Mesenchymal stem cell (in vitro differentiated cells and primary cell): ENCODE results near the gene FLRT2.

ENCODE experiments used
- DNase-seq: peaks from one replicate; pipeline ENCODE4 v3.0.0-alpha.2; 2013
- H2AFZ ChIP-seq: one replicate; pipeline ENCODE4 v1.6.1; 2013; ENCODE audit warnings: low read depth, mild to moderate bottlenecking, control low read depth, inconsistent platforms, low read length, moderate library complexity
- H2AK5ac ChIP-seq: 2 replicates; pipeline ENCODE4 v1.6.1; 2013; ENCODE audit warnings: low read length, moderate library complexity, mild to moderate bottlenecking, inconsistent platforms; ENCODE audit not compliant: severe bottlenecking
- H2BK120ac ChIP-seq: one replicate; pipeline ENCODE4 v1.6.1; 2013; ENCODE audit warnings: low read depth, mild to moderate bottlenecking, inconsistent platforms, low read length, moderate library complexity
- H2BK12ac ChIP-seq, 2 experiments: one replicate each; pipeline ENCODE4 v1.6.1; 2013; ENCODE audit warnings: inconsistent platforms in 2 of 2, low read length in 2 of 2, mild to moderate bottlenecking in 2 of 2, moderate library complexity in 2 of 2, control low read depth in 1 of 2
- H2BK15ac ChIP-seq: one replicate; pipeline ENCODE4 v1.6.1; 2013; ENCODE audit warnings: mild to moderate bottlenecking, low read depth, inconsistent platforms; ENCODE audit not compliant: poor library complexity, severe bottlenecking
- H2BK5ac ChIP-seq: 2 replicates; pipeline ENCODE4 v1.6.1; 2013; ENCODE audit warnings: low read depth, mild to moderate bottlenecking, low read length, control low read depth, inconsistent platforms; ENCODE audit not compliant: poor library complexity, severe bottlenecking
- H3K14ac ChIP-seq, 2 experiments: one replicate each; pipeline ENCODE4 v1.6.1; 2013; ENCODE audit warnings: inconsistent platforms in 2 of 2, low read length in 2 of 2, control low read depth in 1 of 2, mild to moderate bottlenecking in 1 of 2, moderate library complexity in 1 of 2
- H3K18ac ChIP-seq, 2 experiments: one replicate each; pipeline ENCODE4 v1.6.1; 2013; ENCODE audit warnings: inconsistent platforms in 2 of 2, low read length in 2 of 2, control low read depth in 1 of 2, low read depth in 1 of 2, mild to moderate bottlenecking in 1 of 2
- H3K23ac ChIP-seq, 2 experiments: one replicate each; pipeline ENCODE4 v1.6.1; 2013; ENCODE audit warnings: inconsistent platforms in 2 of 2, low read length in 2 of 2, mild to moderate bottlenecking in 2 of 2, moderate library complexity in 2 of 2, control low read depth in 1 of 2
- H3K27ac ChIP-seq: 2 replicates; pipeline ENCODE4 v1.5.1; 2013; ENCODE audit warnings: mild to moderate bottlenecking, moderate library complexity, low read length, control low read depth, inconsistent platforms; ENCODE audit not compliant: poor library complexity, severe bottlenecking
- H3K27me3 ChIP-seq, 2 experiments: 2 replicates each; pipeline versions ENCODE4 v1.6.1 to v1.7.0; 2013; ENCODE audit warnings: low read length in 2 of 2, mild to moderate bottlenecking in 2 of 2, moderate library complexity in 2 of 2, control low read depth in 1 of 2, inconsistent platforms in 1 of 2; ENCODE audit not compliant: control insufficient read depth in 1 of 2, insufficient read depth in 1 of 2
- H3K36me3 ChIP-seq, 2 experiments: 2 replicates each; pipeline versions ENCODE4 v1.6.1 to v1.7.0; 2013; ENCODE audit warnings: low read length in 2 of 2, control low read depth in 1 of 2, inconsistent platforms in 1 of 2, low read depth in 1 of 2, mild to moderate bottlenecking in 1 of 2; ENCODE audit not compliant: insufficient read depth in 2 of 2, control insufficient read depth in 1 of 2
- H3K4ac ChIP-seq, 2 experiments: one replicate each; pipeline ENCODE4 v1.6.1; 2013; ENCODE audit warnings: inconsistent platforms in 2 of 2, low read length in 2 of 2, mild to moderate bottlenecking in 2 of 2, moderate library complexity in 2 of 2, control low read depth in 1 of 2, low read depth in 1 of 2
- H3K4me1 ChIP-seq: 2 replicates; pipeline ENCODE4 v1.6.1; 2013; ENCODE audit warnings: low read depth, low read length, control low read depth; ENCODE audit not compliant: control insufficient read depth, insufficient read depth
- H3K4me2 ChIP-seq: 2 replicates; pipeline ENCODE4 v1.6.1; 2013; ENCODE audit warnings: low read length, mild to moderate bottlenecking, inconsistent platforms; ENCODE audit not compliant: poor library complexity, severe bottlenecking
- H3K4me3 ChIP-seq, 2 experiments: 2 replicates each; pipeline versions ENCODE4 v1.5.1 to v1.7.0; 2013; ENCODE audit warnings: low read length in 2 of 2, mild to moderate bottlenecking in 2 of 2, control low read depth in 1 of 2, low read depth in 1 of 2; ENCODE audit not compliant: insufficient read depth in 1 of 2
- H3K79me1 ChIP-seq: replicated peaks from 2 replicates; pipeline ENCODE4 v1.6.1; 2013; ENCODE audit warnings: mild to moderate bottlenecking, control low read depth, low read length, inconsistent platforms; ENCODE audit not compliant: poor library complexity, severe bottlenecking
- H3K9ac ChIP-seq: 2 replicates; pipeline ENCODE4 v1.7.0; 2013; ENCODE audit warnings: mild to moderate bottlenecking, low read length, moderate library complexity
- H3K9me3 ChIP-seq: 2 replicates; pipeline ENCODE4 v1.7.0; 2013; ENCODE audit warnings: mild to moderate bottlenecking, low read length; ENCODE audit not compliant: control insufficient read depth
- H4K8ac ChIP-seq: one replicate; pipeline ENCODE4 v1.6.1; 2013; ENCODE audit warnings: inconsistent platforms, mild to moderate bottlenecking, low read length, moderate library complexity
- H4K91ac ChIP-seq: one replicate; pipeline ENCODE4 v1.6.1; 2013; ENCODE audit warnings: mild to moderate bottlenecking, low read length, inconsistent platforms
- WGBS: methylation state at CpG from one replicate; pipeline ENCODE4 v1.1.7; 2013; ENCODE audit warnings: mixed read lengths; 5-methylcytosine and 5-hydroxymethylcytosine counted together

The FLRT2 gene

DNA sequence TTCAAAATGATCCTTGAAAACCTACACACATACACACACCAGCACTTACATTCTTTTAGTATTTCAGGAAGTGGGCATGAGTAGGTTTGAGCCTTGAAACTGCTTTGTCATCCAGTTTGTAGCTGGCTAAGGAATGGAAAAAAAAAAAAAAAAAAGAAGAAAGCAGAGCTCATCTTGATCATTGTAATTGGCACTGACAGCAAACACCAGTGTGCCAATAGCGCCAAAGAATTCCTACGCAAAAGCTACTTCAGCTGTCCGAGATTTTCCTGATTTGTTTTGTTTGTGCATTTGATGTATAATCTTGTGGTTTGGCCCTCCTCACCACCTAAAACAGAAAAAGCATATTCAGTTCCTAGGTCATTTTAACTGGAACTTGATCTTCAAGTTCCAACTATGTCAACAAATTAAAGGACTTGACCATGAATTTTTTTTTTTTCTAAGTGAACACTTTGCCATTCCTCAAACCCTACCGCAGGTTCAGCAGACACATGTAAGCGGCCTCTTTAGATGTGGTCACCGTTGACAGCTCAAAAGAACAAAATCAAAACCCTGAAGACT, 57.3 kb downstream of the FLRT2 start:
- Histone ChIP-seq H3K23ac (no peak overlapping the region), H3K4me1 (peaks cover 3% of the 10 kb centered on the region), H3K9ac (no peak overlapping the region), H3K9me3 (peaks cover 17% of the 10 kb centered on the region), H2BK15ac (no peak overlapping the region), H3K27me3 (no peaks in the 10 kb centered on the region), H2BK5ac (no peak overlapping the region), H2AFZ (no peak overlapping the region), H3K14ac (no peak overlapping the region), H3K4ac (no peak overlapping the region), H2BK12ac (no peak overlapping the region), H3K18ac (peak overlapping the region in 1 of 2 experiments; percentile 62), H3K4me3 (no peak overlapping the region), H3K36me3 (peaks cover 3 to 48% of the 10 kb centered on the region in 2 experiments), H4K91ac (no peak overlapping the region), H4K8ac (no peak overlapping the region), H2AK5ac (no peak overlapping the region), H3K27ac (peak overlapping the region; percentile 51), H3K79me1 (peaks cover 6% of the 10 kb centered on the region), H2BK120ac (no peak overlapping the region), H3K4me2 (peak overlapping the region; percentile 22)
- DNase-seq, result peak; percentile 75
- WGBS, result 54% methylated on average over 6 of the region's 6 CpGs

DNA sequence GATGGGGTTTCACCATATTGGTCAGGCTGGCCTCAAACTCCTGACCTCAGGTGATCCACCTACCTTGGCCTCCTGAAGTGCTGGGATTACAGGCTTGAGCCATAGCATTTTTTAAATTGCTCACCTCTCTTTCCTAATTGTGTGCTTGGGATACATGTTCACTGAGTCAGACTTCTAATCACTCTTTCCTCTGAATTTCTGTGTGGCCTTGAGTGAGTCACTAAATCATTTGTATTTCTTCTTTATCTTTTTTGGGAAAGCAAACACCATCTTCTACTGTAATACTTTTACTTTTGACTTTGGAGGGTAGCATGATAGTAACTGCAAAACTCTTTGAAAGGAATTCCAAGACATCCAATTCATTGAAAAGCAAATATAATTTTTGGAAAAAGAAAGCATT, 60.8 kb downstream of the FLRT2 start:
- Histone ChIP-seq H3K27me3 (no peaks in the 10 kb centered on the region), H3K14ac (no peak overlapping the region), H3K9me3 (peaks cover 17% of the 10 kb centered on the region), H3K9ac (no peak overlapping the region), H3K4me3 (no peak overlapping the region), H4K8ac (no peak overlapping the region), H3K79me1 (peaks cover 4% of the 10 kb centered on the region), H3K4ac (no peak overlapping the region), H2BK5ac (no peak overlapping the region), H2BK12ac (no peak overlapping the region), H2AK5ac (no peak overlapping the region), H3K4me1 (no peaks in the 10 kb centered on the region), H3K18ac (no peak overlapping the region), H3K23ac (no peak overlapping the region), H2BK15ac (no peak overlapping the region), H3K27ac (no peak overlapping the region), H2BK120ac (no peak overlapping the region), H3K4me2 (no peak overlapping the region), H2AFZ (no peak overlapping the region), H4K91ac (no peak overlapping the region), H3K36me3 (peaks cover 0 to 55% of the 10 kb centered on the region in 2 experiments)
- no peak for DNase-seq

DNA sequence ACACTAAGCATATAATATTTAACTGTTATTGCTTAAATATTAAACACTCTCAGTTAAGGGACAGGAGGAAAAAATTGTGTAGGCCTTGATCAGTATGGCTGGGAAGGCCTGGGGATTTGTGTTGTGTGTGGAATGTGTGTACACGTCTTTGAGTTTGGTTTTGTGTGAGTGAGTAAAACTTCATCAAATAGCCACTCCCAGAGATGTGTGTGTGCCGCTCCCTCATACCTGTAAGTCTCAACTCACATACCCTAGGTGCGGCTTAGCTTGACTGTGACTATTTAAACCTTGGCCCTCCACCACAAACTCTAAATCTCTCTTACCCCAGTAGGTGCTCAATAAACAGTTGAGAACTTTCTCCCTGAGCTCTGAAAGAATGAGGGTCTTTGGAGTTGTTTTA, 64.3 kb downstream of the FLRT2 start:
- H2BK5ac ChIP-seq, result no peak overlapping the region
- H2BK12ac ChIP-seq, result no peak overlapping the region
- no peak overlapping the region for H3K14ac ChIP-seq
- peaks cover 4% of the 10 kb centered on the region for H3K79me1 ChIP-seq
- H3K9ac ChIP-seq, result no peak overlapping the region
- H3K36me3 ChIP-seq, result peaks cover 0 to 54% of the 10 kb centered on the region in 2 experiments
- no peak overlapping the region for H3K18ac ChIP-seq
- H3K4ac ChIP-seq, result no peak overlapping the region
- H4K91ac ChIP-seq, result no peak overlapping the region
- no peak overlapping the region for H3K4me2 ChIP-seq
- peaks cover 1% of the 10 kb centered on the region for H3K4me1 ChIP-seq
- no peak overlapping the region for H3K23ac ChIP-seq
- no peak overlapping the region for H2BK120ac ChIP-seq
- no peak for DNase-seq
- no peak overlapping the region for H2AK5ac ChIP-seq
- H3K4me3 ChIP-seq, result no peak overlapping the region
- H2AFZ ChIP-seq, result no peak overlapping the region
- H3K27me3 ChIP-seq, result no peaks in the 10 kb centered on the region
- H4K8ac ChIP-seq, result no peak overlapping the region
- no peak overlapping the region for H3K27ac ChIP-seq
- peaks cover 10% of the 10 kb centered on the region for H3K9me3 ChIP-seq
- no peak overlapping the region for H2BK15ac ChIP-seq
- 100% methylated on average over 2 of the region's 3 CpGs for WGBS

DNA sequence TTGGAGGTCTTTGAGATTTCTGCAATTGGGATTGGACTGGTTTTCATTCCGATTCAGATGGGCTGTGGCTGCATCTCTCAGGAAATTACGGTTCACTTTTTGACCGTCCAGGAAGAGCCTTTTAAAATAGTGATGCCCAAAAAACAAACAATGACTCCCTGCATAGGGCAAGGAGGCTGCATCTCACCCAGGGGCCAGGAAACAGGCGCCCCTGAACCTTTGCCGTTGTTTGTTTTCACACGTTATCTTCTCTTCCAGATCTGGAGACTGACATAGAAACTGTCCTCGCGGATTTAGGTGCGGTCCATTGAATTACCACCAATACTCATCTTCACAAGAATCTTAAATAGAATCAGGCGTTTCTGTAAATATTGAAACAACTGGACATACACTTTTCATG, 66.0 kb downstream of the FLRT2 start:
- Histone ChIP-seq H3K9me3 (no peaks in the 10 kb centered on the region), H3K4me1 (peaks cover 1% of the 10 kb centered on the region), H4K91ac (no peak overlapping the region), H3K4ac (no peak overlapping the region), H3K4me2 (no peak overlapping the region), H4K8ac (no peak overlapping the region), H2AK5ac (no peak overlapping the region), H3K14ac (no peak overlapping the region), H2BK15ac (no peak overlapping the region), H3K18ac (no peak overlapping the region), H3K4me3 (no peak overlapping the region), H2BK120ac (no peak overlapping the region), H3K27ac (no peak overlapping the region), H3K23ac (no peak overlapping the region), H3K27me3 (no peaks in the 10 kb centered on the region), H3K79me1 (peaks cover 1% of the 10 kb centered on the region), H2BK5ac (no peak overlapping the region), H3K9ac (no peak overlapping the region), H3K36me3 (peaks cover 0 to 48% of the 10 kb centered on the region in 2 experiments), H2AFZ (no peak overlapping the region), H2BK12ac (no peak overlapping the region)
- no peak for DNase-seq
- 93% methylated on average over 10 of the region's 10 CpGs for WGBS
